ENCODE measurements around the gene IL17RD.

DNA sequence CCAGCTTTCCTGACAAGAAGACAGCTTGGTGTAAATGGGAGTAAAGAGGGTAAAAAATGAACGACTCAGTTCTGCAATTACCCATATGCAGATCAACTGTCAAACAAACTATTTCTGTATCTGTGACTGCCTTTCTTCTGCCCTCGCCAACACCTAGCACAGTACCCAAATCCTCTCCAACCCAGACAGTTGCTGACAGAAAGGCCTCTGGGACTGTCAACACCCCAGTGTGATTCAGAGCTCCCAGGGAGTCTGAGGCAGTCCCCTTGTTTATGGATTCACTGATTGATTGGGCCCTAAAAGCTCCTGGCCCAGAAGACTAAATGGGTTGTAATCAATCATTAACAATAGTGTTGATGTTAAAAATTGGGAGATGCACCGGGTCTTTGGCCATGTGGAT, 20.2 kb downstream of the IL17RD start:
- no peak for TF ChIP-seq GATA3 (IDR thresholded peaks at IDR 0.05; ENCODE audit: low read depth, low read length)
- no peak for TF ChIP-seq GATA2 (IDR thresholded peaks at IDR 0.05; ENCODE audit: low read depth, low read length)
